ENCODE results near the gene SYT15.

The SYT15 gene

GRCh38 chr10:46544989-46545791 is 33.7 kb upstream of the SYT15 start:
- no peak for DNase-seq

- no peak for DNase-seq
Measured at GRCh38 chr10:46545861-46546590, 32.9 kb upstream of the SYT15 start.

GRCh38 chr10:46546591-46547540 is 32.1 kb upstream of the SYT15 start:
- DNase-seq: no peak

- DNase-seq: no peak
Measured at GRCh38 chr10:46547541-46548497, 31.1 kb upstream of the SYT15 start.

GRCh38 chr10:46548498-46549090 is 30.3 kb upstream of the SYT15 start:
- no peak for DNase-seq

GRCh38 chr10:46549171-46550075 is 29.5 kb upstream of the SYT15 start:
- no peak for DNase-seq

GRCh38 chr10:46550076-46550790 is 28.7 kb upstream of the SYT15 start:
- DNase-seq: no peak

GRCh38 chr10:46550795-46551700 is 27.9 kb upstream of the SYT15 start:
- DNase-seq: no peak

- DNase-seq: no peak
Measured at GRCh38 chr10:46551701-46552525, 27.0 kb upstream of the SYT15 start.

- DNase-seq: no peak
Measured at GRCh38 chr10:46552526-46553237, 26.2 kb upstream of the SYT15 start.

- no peak for DNase-seq
Measured at GRCh38 chr10:46553238-46554049, 25.5 kb upstream of the SYT15 start.

- DNase-seq: no peak
Measured at GRCh38 chr10:46554166-46554781, 24.7 kb upstream of the SYT15 start.

GRCh38 chr10:46555366-46555712 is 23.6 kb upstream of the SYT15 start:
- DNase-seq: no peak

Measured in hypothalamus (tissue), 51 donors.